ENCODE data around the gene DUSP11.

The DUSP11 gene

GRCh38 chr2:73716543-73717250 lies 63.2 kb downstream of the DUSP11 start:
- DNase-seq, result no peak

GRCh38 chr2:73714091-73714490 lies 65.8 kb downstream of the DUSP11 start:
- DNase-seq, result no peak
